ENCODE data around the gene PRICKLE2. TPM values are rescaled to one million over a fixed set of nuclear protein-coding genes. Genes with fewer than 3 reads are reported as not detected.
A peak's percentile ranks its signal among the peaks of the same experiment; 100 is the strongest.

Gene PRICKLE2
- total RNA-seq, 1 donor from 2014 or later: 5.3 TPM

DNA sequence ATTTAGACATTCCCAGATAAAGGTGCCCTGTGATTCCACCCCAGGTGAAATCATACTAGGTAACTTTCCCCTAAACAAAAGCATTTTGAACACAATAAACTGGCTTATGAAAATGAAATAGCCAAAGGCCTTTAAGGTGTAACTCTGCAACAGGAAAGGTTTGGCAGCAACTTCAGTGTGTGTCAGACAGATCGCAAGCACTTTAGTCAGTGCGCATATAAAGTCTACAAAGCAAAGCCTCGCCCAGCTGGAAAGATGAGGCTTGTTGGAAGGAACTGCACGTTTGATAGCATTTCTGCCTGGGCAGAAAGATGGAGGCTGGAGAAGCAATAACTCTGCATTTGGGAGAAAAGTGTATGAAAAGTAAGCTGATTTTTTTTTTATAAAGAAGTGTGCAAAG lies 57.9 kb downstream of the PRICKLE2 start:
- Mint-ChIP-seq H3K27ac (ENCODE audit: unreplicated experiment) (no peak overlapping the region), H3K4me3 (ENCODE audit: unreplicated experiment) (no peak overlapping the region), H3K4me1 (ENCODE audit: unreplicated experiment) (no peaks in the 10 kb centered on the region), H3K9me3 (ENCODE audit: unreplicated experiment) (no peaks in the 10 kb centered on the region), H3K27me3 (ENCODE audit: unreplicated experiment) (peaks cover 1% of the 10 kb centered on the region), H3K36me3 (ENCODE audit: low read depth, unreplicated experiment) (no peaks in the 10 kb centered on the region)
- TF ChIP-seq, protein P1, sequence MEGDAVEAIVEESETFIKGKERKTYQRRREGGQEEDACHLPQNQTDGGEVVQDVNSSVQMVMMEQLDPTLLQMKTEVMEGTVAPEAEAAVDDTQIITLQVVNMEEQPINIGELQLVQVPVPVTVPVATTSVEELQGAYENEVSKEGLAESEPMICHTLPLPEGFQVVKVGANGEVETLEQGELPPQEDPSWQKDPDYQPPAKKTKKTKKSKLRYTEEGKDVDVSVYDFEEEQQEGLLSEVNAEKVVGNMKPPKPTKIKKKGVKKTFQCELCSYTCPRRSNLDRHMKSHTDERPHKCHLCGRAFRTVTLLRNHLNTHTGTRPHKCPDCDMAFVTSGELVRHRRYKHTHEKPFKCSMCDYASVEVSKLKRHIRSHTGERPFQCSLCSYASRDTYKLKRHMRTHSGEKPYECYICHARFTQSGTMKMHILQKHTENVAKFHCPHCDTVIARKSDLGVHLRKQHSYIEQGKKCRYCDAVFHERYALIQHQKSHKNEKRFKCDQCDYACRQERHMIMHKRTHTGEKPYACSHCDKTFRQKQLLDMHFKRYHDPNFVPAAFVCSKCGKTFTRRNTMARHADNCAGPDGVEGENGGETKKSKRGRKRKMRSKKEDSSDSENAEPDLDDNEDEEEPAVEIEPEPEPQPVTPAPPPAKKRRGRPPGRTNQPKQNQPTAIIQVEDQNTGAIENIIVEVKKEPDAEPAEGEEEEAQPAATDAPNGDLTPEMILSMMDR (IDR thresholded peaks at IDR 0.05; ENCODE audit: unreplicated experiment): no peak
- DNase-seq (ENCODE audit: low spot score): no peak

DNA sequence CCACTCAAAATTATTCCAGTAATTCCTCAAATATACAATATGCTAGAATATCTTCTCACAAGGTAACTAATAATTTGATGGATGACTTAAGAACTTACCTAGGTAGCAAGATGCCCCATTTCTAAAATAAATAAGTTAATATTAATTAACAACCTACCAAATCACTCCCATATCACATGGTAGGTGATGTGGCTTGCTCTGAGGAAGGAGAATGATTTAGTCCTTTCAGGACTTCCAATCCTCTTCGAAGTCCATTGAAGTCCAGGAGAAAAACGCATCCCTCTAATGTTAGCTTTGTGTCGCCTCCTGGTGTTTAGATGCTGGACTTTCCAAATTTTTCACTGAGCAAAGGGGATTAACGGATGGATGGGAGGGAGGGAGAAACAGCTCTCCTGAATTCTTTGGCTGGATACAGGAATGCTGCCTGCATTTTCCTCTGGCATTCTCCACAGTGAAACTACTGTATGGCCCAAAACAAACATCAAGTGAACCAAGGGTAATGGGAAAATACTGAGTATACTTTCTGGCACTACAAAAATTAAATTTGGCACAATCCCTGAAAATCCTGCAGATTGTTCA lies 58.6 kb downstream of the PRICKLE2 start:
- peak; percentile 38 for DNase-seq (ENCODE audit: low spot score)
- TF ChIP-seq, protein P1 (IDR thresholded peaks at IDR 0.05; ENCODE audit: unreplicated experiment): peak; percentile 27
- Mint-ChIP-seq H3K27ac (ENCODE audit: unreplicated experiment) (no peak overlapping the region), H3K27me3 (ENCODE audit: unreplicated experiment) (peaks cover 1% of the 10 kb centered on the region), H3K36me3 (ENCODE audit: low read depth, unreplicated experiment) (no peaks in the 10 kb centered on the region), H3K9me3 (ENCODE audit: unreplicated experiment) (no peaks in the 10 kb centered on the region), H3K4me3 (ENCODE audit: unreplicated experiment) (no peak overlapping the region), H3K4me1 (ENCODE audit: unreplicated experiment) (no peaks in the 10 kb centered on the region)

DNA sequence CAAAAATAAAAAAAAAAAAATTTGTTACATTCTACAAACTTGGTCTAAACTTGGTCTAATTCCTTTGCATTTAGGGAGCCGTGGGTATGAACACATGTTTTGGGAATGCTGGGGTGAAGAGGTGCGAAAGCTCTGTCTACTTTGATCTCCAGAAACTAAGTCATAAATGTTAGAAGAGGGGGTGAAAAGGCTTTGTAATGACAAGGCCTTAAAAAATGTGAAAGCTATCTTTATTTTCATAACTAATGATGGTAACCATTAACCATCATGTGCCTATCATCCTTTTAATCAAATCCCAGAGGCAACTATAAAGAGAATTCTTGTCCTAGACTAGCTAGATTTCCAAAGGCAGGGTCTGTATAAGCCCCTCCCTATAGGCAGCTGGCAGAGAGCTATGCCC lies 60.9 kb downstream of the PRICKLE2 start:
- Mint-ChIP-seq H3K36me3 (ENCODE audit: low read depth, unreplicated experiment) (peaks cover 8% of the 10 kb centered on the region), H3K4me1 (ENCODE audit: unreplicated experiment) (peaks cover 5% of the 10 kb centered on the region), H3K27ac (ENCODE audit: unreplicated experiment) (no peak overlapping the region), H3K9me3 (ENCODE audit: unreplicated experiment) (no peaks in the 10 kb centered on the region), H3K27me3 (ENCODE audit: unreplicated experiment) (peaks cover 1% of the 10 kb centered on the region), H3K4me3 (ENCODE audit: unreplicated experiment) (no peak overlapping the region)
- no peak for DNase-seq (ENCODE audit: low spot score)
- TF ChIP-seq, protein P1 (IDR thresholded peaks at IDR 0.05; ENCODE audit: unreplicated experiment): no peak

DNA sequence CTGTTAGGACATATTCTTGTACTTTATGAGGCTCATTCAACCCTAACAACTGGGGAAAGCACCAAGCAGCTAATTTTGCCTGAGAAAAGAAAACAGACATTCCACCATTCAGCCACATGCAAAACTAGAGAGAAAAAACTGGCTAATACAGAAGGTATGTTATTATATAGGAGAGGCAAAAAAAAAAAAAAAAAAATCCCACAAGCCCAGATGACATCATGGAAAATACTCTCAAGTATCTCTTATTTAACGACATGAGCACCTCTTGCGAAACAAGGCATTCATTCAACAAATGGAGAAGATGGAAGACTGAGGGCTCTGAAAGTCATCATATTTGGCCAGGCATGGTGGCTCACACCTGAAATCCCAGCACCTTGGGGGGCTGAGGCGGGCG lies 61.5 kb downstream of the PRICKLE2 start:
- H3K27ac Mint-ChIP-seq (ENCODE audit: unreplicated experiment): no peak overlapping the region
- H3K4me1 Mint-ChIP-seq (ENCODE audit: unreplicated experiment): peaks cover 5% of the 10 kb centered on the region
- H3K36me3 Mint-ChIP-seq (ENCODE audit: low read depth, unreplicated experiment): peaks cover 13% of the 10 kb centered on the region
- no peaks in the 10 kb centered on the region for H3K9me3 Mint-ChIP-seq (ENCODE audit: unreplicated experiment)
- TF ChIP-seq, protein P1 (IDR thresholded peaks at IDR 0.05; ENCODE audit: unreplicated experiment): no peak
- no peak overlapping the region for H3K4me3 Mint-ChIP-seq (ENCODE audit: unreplicated experiment)
- H3K27me3 Mint-ChIP-seq (ENCODE audit: unreplicated experiment): peaks cover 6% of the 10 kb centered on the region
- DNase-seq (ENCODE audit: low spot score): no peak

DNA sequence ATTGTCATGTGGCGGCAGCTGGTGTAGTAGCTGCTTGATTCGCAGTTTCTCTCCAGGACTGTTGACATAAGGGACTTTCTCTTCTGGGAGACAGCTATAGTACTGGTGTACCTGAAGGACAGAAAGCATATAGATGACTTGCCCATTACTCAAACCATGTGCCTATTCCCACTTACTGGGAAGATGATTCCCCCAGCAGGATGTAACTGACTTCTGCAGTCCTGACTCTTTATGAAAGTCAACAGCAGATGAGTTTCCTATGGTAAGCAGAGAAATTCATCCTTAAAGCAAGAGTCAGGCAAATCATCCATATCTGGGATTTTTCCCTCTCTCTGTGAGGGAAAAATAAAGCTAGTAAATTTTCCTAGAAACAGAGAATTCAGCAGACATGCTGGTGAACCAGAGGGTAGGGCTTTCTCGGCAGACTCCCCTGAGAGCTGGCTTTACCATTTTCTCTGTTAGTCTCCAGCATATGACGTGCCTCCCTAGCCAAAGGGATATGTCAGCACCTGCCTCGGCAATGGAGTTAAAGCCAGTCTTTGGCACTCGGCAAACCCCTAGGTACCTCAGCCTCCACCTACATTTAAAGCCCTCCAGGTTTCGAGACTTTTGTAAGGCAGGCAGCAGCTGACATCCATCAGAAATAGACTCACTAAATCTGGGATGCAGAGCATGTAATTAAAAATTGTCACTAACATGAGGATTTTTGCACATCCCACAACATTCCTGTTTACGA lies 62.1 kb downstream of the PRICKLE2 start:
- Mint-ChIP-seq H3K4me3 (ENCODE audit: unreplicated experiment) (no peak overlapping the region), H3K27me3 (ENCODE audit: unreplicated experiment) (peaks cover 10% of the 10 kb centered on the region), H3K27ac (ENCODE audit: unreplicated experiment) (no peak overlapping the region), H3K36me3 (ENCODE audit: low read depth, unreplicated experiment) (peaks cover 13% of the 10 kb centered on the region), H3K9me3 (ENCODE audit: unreplicated experiment) (no peaks in the 10 kb centered on the region), H3K4me1 (ENCODE audit: unreplicated experiment) (peaks cover 5% of the 10 kb centered on the region)
- TF ChIP-seq, protein P1 (IDR thresholded peaks at IDR 0.05; ENCODE audit: unreplicated experiment): no peak
- no peak for DNase-seq (ENCODE audit: low spot score)
